Fibroblast of lung (primary cell): ENCODE measurements around the gene CCDC149. TPM values are rescaled to one million over a fixed set of nuclear protein-coding genes. Genes with fewer than 3 reads are reported as not detected.

ENCODE experiments used
- DNase-seq, 2 donors: peaks; one replicate each; pipeline versions ENCODE4 v3.0.0 to v3.0.0-alpha.2; 2010; ENCODE audit warnings: low read depth in 2 of 2
- H2AFZ ChIP-seq: 2 replicates; pipeline ENCODE4 v1.5.1; 2012; ENCODE audit warnings: low read length, control low read depth, inconsistent platforms
- H3K27ac ChIP-seq: 2 replicates; pipeline ENCODE4 v1.5.1; 2011; ENCODE audit warnings: low read length, control low read depth; ENCODE audit not compliant: insufficient read depth
- H3K27me3 ChIP-seq: 2 replicates; pipeline ENCODE4 v1.5.1; 2011; ENCODE audit warnings: mild to moderate bottlenecking, low read length; ENCODE audit not compliant: control insufficient read depth, insufficient read depth
- H3K36me3 ChIP-seq: 2 replicates; pipeline ENCODE4 v1.5.1; 2011; ENCODE audit warnings: low read length; ENCODE audit not compliant: control insufficient read depth, insufficient read depth
- H3K4me1 ChIP-seq: 2 replicates; pipeline ENCODE4 v1.5.1; 2011; ENCODE audit warnings: low read length; ENCODE audit not compliant: control insufficient read depth, insufficient read depth; ENCODE audit errors: extremely low read depth
- H3K4me2 ChIP-seq: 2 replicates; pipeline ENCODE4 v1.5.1; 2011; ENCODE audit warnings: low read length, control low read depth; ENCODE audit not compliant: insufficient read depth; ENCODE audit errors: extremely low read depth
- H3K4me3 ChIP-seq, 4 experiments: fragments of 200-600 bp in 1 of 4; sonication (generic) in 1 of 4; replicated peaks in 1 of 4; 2 replicates each; pipeline ENCODE4 v1.5.1; 2011 to 2016; ENCODE audit warnings: low read length in 4 of 4, low read depth in 3 of 4, mild to moderate bottlenecking in 3 of 4, control low read depth in 2 of 4, inconsistent platforms in 1 of 4, mixed read lengths in 1 of 4; ENCODE audit not compliant: insufficient read depth in 1 of 4; ENCODE audit errors: control extremely low read depth in 1 of 4
- H3K79me2 ChIP-seq: 2 replicates; pipeline ENCODE4 v1.5.1; 2012; ENCODE audit warnings: mild to moderate bottlenecking, low read length, inconsistent platforms; ENCODE audit not compliant: control insufficient read depth, insufficient read depth
- H3K9ac ChIP-seq: 2 replicates; pipeline ENCODE4 v1.5.1; 2011; ENCODE audit warnings: mild to moderate bottlenecking, low read length, control low read depth; ENCODE audit not compliant: insufficient read depth
- H3K9me3 ChIP-seq: 2 replicates; pipeline ENCODE4 v1.5.1; 2012; ENCODE audit warnings: low read depth, low read length; ENCODE audit not compliant: control insufficient read depth, insufficient read depth
- H4K20me1 ChIP-seq: 2 replicates; pipeline ENCODE4 v1.5.1; 2011; ENCODE audit warnings: low read length; ENCODE audit not compliant: control insufficient read depth, insufficient read depth; ENCODE audit errors: extremely low read depth
- CTCF ChIP-seq, 2 donors: IDR thresholded peaks in 1 of 2; conservative IDR thresholded peaks in 1 of 2; 1 replicate in 1 of 2; 2 replicates in 1 of 2; pipeline ENCODE4 v1.5.1; 2011 to 2012; ENCODE audit warnings: low read length in 2 of 2, control low read depth in 1 of 2, inconsistent platforms in 1 of 2, low read depth in 1 of 2, mild to moderate bottlenecking in 1 of 2
- EZH2 ChIP-seq: IDR thresholded peaks from 2 replicates; pipeline ENCODE4 v1.5.1; 2012; ENCODE audit warnings: low read length, control low read depth, mild to moderate bottlenecking; ENCODE audit errors: missing control alignments
- polyA plus RNA-seq, 2 donors: library from polyadenylated mRNA; depleted of rRNA in 1 of 2; stranded (reverse) in 1 of 2; unstranded in 1 of 2; fragments of >200 nt; gene quantifications; 2 replicates each; pipeline ENCODE4 v1.2.1, GENCODE V29; 2011 to 2012; ENCODE audit warnings: missing spikeins in 1 of 2
- total RNA-seq: library from RNA; depleted of rRNA; stranded (reverse); fragments of >200 nt; gene quantifications from 2 replicates; pipeline ENCODE4 v1.2.1, GENCODE V29; 2014

Gene CCDC149
- total and polyA plus RNA-seq, 2 donors (not counting 1 experiment from before 2014, with no cell fraction given), result 13.9 to 14.6 TPM

GRCh38 chr4:24777536-24778463 lies 135.0 kb downstream of the CCDC149 start:
- peaks cover 15% of the 10 kb centered on the region for H3K4me1 ChIP-seq
- no peak for DNase-seq
- H3K27ac ChIP-seq, result peak overlapping the region; percentile 55

GRCh38 chr4:24775750-24776149 lies 137.1 kb downstream of the CCDC149 start:
- H4K20me1 ChIP-seq, result no peaks in the 10 kb centered on the region
- no peaks in the 10 kb centered on the region for H3K79me2 ChIP-seq
- no peaks in the 10 kb centered on the region for H3K9me3 ChIP-seq
- no peak for DNase-seq
- no peak overlapping the region for H3K27ac ChIP-seq
- H3K27me3 ChIP-seq, result no peaks in the 10 kb centered on the region
- H3K4me3 ChIP-seq, result no peak overlapping the region
- H3K4me1 ChIP-seq, result peaks cover 18% of the 10 kb centered on the region
- no peaks in the 10 kb centered on the region for H3K36me3 ChIP-seq
- H3K4me2 ChIP-seq, result no peak overlapping the region
- H3K9ac ChIP-seq, result no peak overlapping the region
- no peak overlapping the region for H2AFZ ChIP-seq
- TF ChIP-seq EZH2 (no peak), CTCF (conservative IDR thresholded peaks at IDR 0.05 in 1 of 2, IDR thresholded peaks at IDR 0.05 in 1 of 2; ENCODE audit: low read depth in 1 of 2, low read length in 2 of 2) (no peak)

More at GRCh38 chr4:24777536-24778463, 135.0 kb downstream of the CCDC149 start:
- no peak overlapping the region for H2AFZ ChIP-seq
- no peaks in the 10 kb centered on the region for H3K9me3 ChIP-seq
- TF ChIP-seq CTCF (conservative IDR thresholded peaks at IDR 0.05 in 1 of 2, IDR thresholded peaks at IDR 0.05 in 1 of 2; ENCODE audit: low read depth in 1 of 2, low read length in 2 of 2) (no peak), EZH2 (no peak)
- H3K4me2 ChIP-seq, result peak overlapping the region; percentile 37
- no peaks in the 10 kb centered on the region for H3K79me2 ChIP-seq
- H3K9ac ChIP-seq, result no peak overlapping the region
- no peaks in the 10 kb centered on the region for H3K36me3 ChIP-seq
- H3K27me3 ChIP-seq, result no peaks in the 10 kb centered on the region
- H4K20me1 ChIP-seq, result no peaks in the 10 kb centered on the region
- no peak overlapping the region for H3K4me3 ChIP-seq

DNA sequence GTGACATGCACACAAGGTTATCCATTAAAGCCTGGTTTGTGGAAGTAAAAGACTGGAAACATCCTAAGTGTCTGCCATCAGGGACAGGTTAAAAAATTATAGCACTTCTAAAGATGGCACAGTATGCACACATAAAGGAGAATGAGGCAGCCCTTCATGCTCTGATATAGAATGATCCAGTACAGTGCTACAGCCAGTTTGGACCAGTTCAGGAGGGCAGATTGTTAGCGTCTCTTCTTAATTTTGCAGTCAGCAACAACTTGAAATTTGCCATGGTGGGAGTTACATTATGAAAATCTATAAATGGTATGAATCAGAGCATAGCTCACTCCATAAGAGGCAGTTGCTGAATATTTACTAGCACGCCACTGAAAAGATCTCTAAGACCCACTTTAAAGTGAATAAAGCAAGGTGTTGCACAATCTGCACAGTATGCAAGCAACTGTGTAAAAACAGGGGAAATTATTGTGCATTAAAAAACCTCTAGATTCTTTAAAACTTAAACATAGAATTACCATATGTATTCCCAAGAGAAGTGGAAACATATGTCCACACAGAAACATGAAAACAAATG lies 137.7 kb downstream of the CCDC149 start:
- no peaks in the 10 kb centered on the region for H3K79me2 ChIP-seq
- no peak overlapping the region for H3K9ac ChIP-seq
- H2AFZ ChIP-seq, result no peak overlapping the region
- no peak overlapping the region for H3K4me3 ChIP-seq
- no peak overlapping the region for H3K4me2 ChIP-seq
- no peaks in the 10 kb centered on the region for H3K9me3 ChIP-seq
- no peaks in the 10 kb centered on the region for H3K27me3 ChIP-seq
- H3K4me1 ChIP-seq, result peaks cover 21% of the 10 kb centered on the region
- no peaks in the 10 kb centered on the region for H4K20me1 ChIP-seq
- H3K36me3 ChIP-seq, result no peaks in the 10 kb centered on the region
- no peak overlapping the region for H3K27ac ChIP-seq
- peak; percentile 37 to 67 for DNase-seq
- TF ChIP-seq CTCF (conservative IDR thresholded peaks at IDR 0.05 in 1 of 2, IDR thresholded peaks at IDR 0.05 in 1 of 2; ENCODE audit: low read depth in 1 of 2, low read length in 2 of 2) (no peak), EZH2 (no peak)
